ENCODE data around the gene KRTAP4-8. TPM values are rescaled to one million over a fixed set of nuclear protein-coding genes. Genes with fewer than 3 reads are reported as not detected.
"Not testable (repeated sequence)": the region's sequence is repeated elsewhere in the genome, so short reads cannot be mapped to it uniquely, and the experiment has no call there.

KRTAP4-8 gene
- total and polyA plus RNA-seq, 9 donors = not detected

DNA sequence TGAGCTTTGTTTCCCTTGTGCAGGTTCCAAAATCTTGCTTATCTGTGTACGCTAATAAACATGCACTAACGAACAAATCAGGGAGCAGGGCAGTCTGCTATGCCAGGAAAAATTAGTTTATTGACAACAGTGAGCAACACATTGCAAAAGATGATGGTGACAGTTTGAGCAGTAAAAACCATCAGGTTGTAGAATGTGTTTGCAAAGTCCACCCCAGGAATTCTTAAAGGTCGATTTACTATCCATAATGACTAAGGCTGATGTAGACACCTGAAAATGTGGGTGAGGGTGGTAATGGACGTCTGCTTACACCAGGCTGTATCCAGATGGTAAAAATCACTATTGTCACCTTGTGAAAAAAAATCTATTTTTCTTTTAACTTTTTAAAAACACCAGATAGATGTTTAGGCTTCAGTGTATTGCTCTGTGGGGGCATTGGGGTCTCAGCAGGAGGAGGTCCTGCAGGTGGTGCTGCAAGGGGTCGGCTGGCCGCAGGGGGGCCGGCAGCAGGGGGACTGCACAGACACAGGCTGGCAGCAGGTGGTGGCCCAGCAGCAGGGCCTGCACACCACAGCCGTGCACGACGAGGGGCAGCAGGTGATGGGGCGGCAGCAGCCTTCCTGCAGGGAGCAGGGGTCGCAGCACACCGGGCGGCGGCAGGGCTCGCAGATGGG lies 32.8 kb downstream of the KRTAP4-8 start:
- not testable (repeated sequence) for H3K4me1 ChIP-seq (ENCODE audit: control insufficient read depth, insufficient read depth, low read length); H3K27me3 ChIP-seq (ENCODE audit: control insufficient read depth, insufficient read depth, low read length); DNase-seq; H3K9me3 ChIP-seq (replicated peaks; ENCODE audit: control insufficient read depth, low read depth, low read length); H3K27ac ChIP-seq (ENCODE audit: low read length); H3K4me3 ChIP-seq (ENCODE audit: low read length); H3K36me3 ChIP-seq (ENCODE audit: control insufficient read depth, insufficient read depth, low read length)
- 100% methylated on average over 2 of the region's 16 CpGs for WGBS (ENCODE audit: insufficient coverage)

DNA sequence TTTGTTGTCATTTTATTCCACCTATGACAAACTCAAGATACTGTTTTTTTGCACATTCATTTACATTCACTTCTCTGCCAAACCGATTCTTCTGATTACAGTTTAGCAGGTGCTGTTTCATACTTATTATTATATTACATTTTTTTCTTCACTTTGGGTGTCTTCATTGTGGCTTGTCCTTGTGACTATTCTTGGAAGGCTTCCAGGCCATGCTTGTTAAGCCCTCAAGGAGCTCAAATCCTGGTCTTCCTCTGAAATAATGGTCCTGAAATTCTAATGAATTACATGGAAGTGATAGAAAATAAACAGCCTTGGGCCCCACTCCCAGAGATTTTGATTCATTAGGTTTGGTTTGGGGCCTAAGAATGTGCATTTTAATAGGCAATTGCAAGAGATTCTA lies 33.6 kb downstream of the KRTAP4-8 start:
- no peaks in the 10 kb centered on the region for H3K9me3 ChIP-seq (replicated peaks; ENCODE audit: control insufficient read depth, low read depth, low read length)
- WGBS (ENCODE audit: insufficient coverage) = no CpG with 5 or more reads among the region's 1 CpG
- no peak overlapping the region for H3K27ac ChIP-seq (ENCODE audit: low read length)
- DNase-seq = no peak
- H3K4me3 ChIP-seq (ENCODE audit: low read length) = no peak overlapping the region
- H3K36me3 ChIP-seq (ENCODE audit: control insufficient read depth, insufficient read depth, low read length) = no peaks in the 10 kb centered on the region
- peaks cover 4% of the 10 kb centered on the region for H3K27me3 ChIP-seq (ENCODE audit: control insufficient read depth, insufficient read depth, low read length)
- no peaks in the 10 kb centered on the region for H3K4me1 ChIP-seq (ENCODE audit: control insufficient read depth, insufficient read depth, low read length)

DNA sequence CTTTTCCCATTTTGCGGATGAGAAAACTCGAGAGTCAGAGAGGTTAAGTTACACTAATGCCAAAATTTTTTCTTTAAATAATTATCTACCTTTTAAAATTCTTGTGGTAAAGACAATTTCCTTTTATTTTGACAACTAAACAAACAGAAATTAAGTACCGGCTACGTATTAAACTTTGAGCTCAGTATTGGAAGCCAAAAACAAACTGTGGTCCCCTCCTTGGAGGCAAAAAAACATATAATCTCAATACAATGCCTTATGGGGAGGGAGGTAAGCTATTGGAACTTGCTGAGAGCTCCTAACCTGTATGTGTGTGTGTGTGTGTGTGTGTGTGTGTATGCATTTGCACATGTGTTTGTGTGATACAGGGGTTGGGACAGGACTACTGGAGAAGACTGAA lies 34.5 kb downstream of the KRTAP4-8 start:
- DNase-seq = no peak
- Histone ChIP-seq H3K4me3 (ENCODE audit: low read length) (no peak overlapping the region), H3K27ac (ENCODE audit: low read length) (no peak overlapping the region), H3K27me3 (ENCODE audit: control insufficient read depth, insufficient read depth, low read length) (peaks cover 5% of the 10 kb centered on the region), H3K9me3 (replicated peaks; ENCODE audit: control insufficient read depth, low read depth, low read length) (no peaks in the 10 kb centered on the region), H3K36me3 (ENCODE audit: control insufficient read depth, insufficient read depth, low read length) (no peaks in the 10 kb centered on the region), H3K4me1 (ENCODE audit: control insufficient read depth, insufficient read depth, low read length) (no peaks in the 10 kb centered on the region)
- WGBS (ENCODE audit: insufficient coverage) = no CpG with 5 or more reads among the region's 4 CpGs

DNA sequence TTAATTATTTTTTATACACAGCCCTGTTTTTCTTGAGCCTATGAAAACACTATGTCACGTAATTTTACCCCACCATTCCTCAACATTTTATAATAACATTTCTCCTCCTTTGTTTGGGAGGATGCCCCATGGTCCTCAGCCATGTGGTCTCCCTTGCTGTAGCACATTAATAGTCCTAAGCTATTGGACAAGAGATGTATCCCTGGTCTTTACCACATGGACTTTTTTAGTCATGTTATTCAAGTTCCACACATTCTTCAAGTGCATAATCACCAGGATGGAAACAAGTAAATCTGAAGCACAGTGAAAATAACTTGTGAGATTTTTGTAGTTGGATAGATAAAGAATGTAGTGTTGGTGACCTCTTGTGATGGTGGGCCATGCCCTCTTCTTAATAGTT lies 36.0 kb downstream of the KRTAP4-8 start:
- no peaks in the 10 kb centered on the region for H3K36me3 ChIP-seq (ENCODE audit: control insufficient read depth, insufficient read depth, low read length)
- no peaks in the 10 kb centered on the region for H3K4me1 ChIP-seq (ENCODE audit: control insufficient read depth, insufficient read depth, low read length)
- H3K9me3 ChIP-seq (replicated peaks; ENCODE audit: control insufficient read depth, low read depth, low read length) = no peaks in the 10 kb centered on the region
- H3K4me3 ChIP-seq (ENCODE audit: low read length) = no peak overlapping the region
- no peak overlapping the region for H3K27ac ChIP-seq (ENCODE audit: low read length)
- no CpG with 5 or more reads among the region's 1 CpG for WGBS (ENCODE audit: insufficient coverage)
- no peak for DNase-seq
- peaks cover 5% of the 10 kb centered on the region for H3K27me3 ChIP-seq (ENCODE audit: control insufficient read depth, insufficient read depth, low read length)

DNA sequence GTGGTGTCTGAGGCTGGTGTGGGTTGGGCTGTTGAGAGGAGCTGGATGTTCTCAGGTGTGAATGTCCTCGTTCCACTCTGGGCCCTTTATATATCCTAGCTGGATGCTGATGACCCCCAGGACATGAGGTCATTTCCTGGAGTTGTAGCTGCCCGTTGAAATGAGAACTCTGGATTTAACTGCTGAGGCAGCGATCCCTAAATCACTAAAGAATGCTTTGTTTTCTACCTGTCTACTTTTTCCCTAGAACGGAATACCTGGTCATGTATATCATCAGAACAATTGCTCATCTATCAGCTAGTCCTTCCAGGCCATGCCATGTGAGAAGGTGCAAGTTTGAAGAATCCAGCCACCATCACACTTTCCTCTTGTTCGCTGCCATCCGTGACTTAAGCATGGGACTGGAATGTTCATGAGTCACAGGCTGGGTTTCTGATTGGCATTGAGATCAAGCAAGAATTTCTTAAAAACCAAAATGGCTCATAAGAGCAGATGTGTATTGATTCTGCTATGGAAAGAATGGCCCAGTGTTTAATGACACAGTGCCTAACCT lies 37.8 kb downstream of the KRTAP4-8 start, which contains the start of gene KRTAP2-3:
TSS of gene KRTAP2-3 (minus strand) at position 63 of the 553 bp plus-strand sequence. CDS start 64 bp downstream, outside the sequence.
- Histone ChIP-seq H3K27ac (ENCODE audit: low read length) (no peak within 1 kb of the TSS), H3K27me3 (ENCODE audit: control insufficient read depth, insufficient read depth, low read length) (peaks cover 5% of the 10 kb centered on the region), H3K9me3 (replicated peaks; ENCODE audit: control insufficient read depth, low read depth, low read length) (no peaks in the 10 kb centered on the region), H3K4me3 (ENCODE audit: low read length) (no peak within 1 kb of the TSS), H3K4me1 (ENCODE audit: control insufficient read depth, insufficient read depth, low read length) (no peaks in the 10 kb centered on the region), H3K36me3 (ENCODE audit: control insufficient read depth, insufficient read depth, low read length) (no peaks in the 10 kb centered on the region)
- WGBS (ENCODE audit: insufficient coverage) = 42% methylated on average over 4 of the region's 6 CpGs
- DNase-seq = no peak

DNA sequence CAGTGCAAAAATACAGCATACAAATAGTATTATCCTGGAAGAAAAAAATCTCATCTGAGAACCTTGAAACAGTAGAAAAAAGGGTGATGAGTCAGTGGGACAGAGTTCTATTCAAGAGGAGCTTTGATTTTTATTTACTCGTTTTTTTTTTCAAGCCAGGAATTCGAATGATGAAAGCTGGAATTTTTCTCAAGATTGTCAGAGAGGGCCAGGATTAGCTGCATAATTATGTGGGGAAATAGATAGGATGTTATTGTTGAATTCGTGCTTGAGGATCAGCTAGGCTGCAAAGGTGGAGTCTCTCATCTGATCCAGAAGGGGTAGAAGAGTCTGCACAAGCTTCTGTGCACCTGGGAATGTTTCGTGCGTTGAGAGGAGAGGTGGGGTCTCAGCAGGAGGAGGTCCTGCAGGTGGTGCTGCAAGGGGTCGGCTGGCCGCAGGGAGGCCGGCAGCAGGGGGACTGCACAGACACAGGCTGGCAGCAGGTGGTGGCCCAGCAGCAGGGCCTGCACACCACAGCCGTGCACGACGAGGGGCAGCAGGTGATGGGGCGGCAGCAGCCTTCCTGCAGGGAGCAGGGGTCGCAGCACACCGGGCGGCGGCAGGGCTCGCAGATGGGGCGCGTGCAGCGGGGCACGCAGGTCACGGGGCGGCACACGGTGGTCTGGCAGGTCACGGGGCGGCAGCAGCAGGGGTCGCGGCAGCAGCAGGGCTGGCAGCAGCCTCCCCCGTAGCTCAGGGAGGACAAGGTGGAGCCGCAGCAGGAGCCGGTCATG lies 38.5 kb downstream of the KRTAP4-8 start:
- H3K27ac ChIP-seq (ENCODE audit: low read length); H3K4me1 ChIP-seq (ENCODE audit: control insufficient read depth, insufficient read depth, low read length); H3K9me3 ChIP-seq (replicated peaks; ENCODE audit: control insufficient read depth, low read depth, low read length); H3K27me3 ChIP-seq (ENCODE audit: control insufficient read depth, insufficient read depth, low read length); H3K4me3 ChIP-seq (ENCODE audit: low read length); DNase-seq; H3K36me3 ChIP-seq (ENCODE audit: control insufficient read depth, insufficient read depth, low read length): not testable (repeated sequence)
- WGBS (ENCODE audit: insufficient coverage) = 56% methylated on average over 3 of the region's 31 CpGs

DNA sequence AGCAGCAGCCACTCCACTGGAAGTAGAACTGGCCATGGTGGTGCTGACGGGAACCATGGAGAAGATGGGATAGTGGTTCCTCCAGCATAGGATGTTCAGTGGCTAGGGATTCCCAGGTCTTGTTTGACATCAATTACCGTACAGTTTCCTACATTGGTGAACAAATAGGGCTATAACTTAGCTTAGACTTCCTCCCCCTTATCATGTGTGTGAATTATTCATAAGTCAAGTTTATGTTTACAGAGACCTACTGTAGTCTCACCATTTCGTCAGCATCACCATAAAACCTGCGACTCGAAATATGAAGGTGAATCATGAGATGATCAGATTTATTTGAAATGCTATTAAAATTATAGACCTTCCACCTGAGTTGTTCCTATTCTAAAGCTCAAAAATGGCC lies 39.2 kb downstream of the KRTAP4-8 start:
- Histone ChIP-seq H3K9me3 (replicated peaks; ENCODE audit: control insufficient read depth, low read depth, low read length) (no peaks in the 10 kb centered on the region), H3K27me3 (ENCODE audit: control insufficient read depth, insufficient read depth, low read length) (peaks cover 5% of the 10 kb centered on the region), H3K4me1 (ENCODE audit: control insufficient read depth, insufficient read depth, low read length) (no peaks in the 10 kb centered on the region), H3K27ac (ENCODE audit: low read length) (no peak overlapping the region), H3K4me3 (ENCODE audit: low read length) (no peak overlapping the region), H3K36me3 (ENCODE audit: control insufficient read depth, insufficient read depth, low read length) (no peaks in the 10 kb centered on the region)
- no CpG with 5 or more reads among the region's 5 CpGs for WGBS (ENCODE audit: insufficient coverage)
- no peak for DNase-seq

DNA sequence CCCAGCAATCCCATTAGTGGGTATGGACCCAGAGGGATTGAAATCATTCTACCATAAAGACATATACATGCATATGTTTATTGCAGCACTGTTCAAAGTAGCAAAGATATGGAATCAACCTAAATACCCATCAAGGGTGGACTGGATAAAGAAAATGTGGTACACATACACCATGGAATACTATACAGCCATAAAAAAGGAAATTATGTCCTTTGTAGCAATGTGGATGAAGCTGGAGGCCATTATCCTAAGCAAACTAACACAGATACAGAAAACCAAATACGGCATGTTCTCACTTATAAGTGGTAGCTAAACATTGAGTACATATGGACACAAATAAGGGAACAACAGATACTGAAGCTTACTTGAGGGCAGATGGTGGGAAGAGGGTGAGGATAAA lies 40.4 kb downstream of the KRTAP4-8 start:
- no CpG with 5 or more reads among the region's 1 CpG for WGBS (ENCODE audit: insufficient coverage)

DNA sequence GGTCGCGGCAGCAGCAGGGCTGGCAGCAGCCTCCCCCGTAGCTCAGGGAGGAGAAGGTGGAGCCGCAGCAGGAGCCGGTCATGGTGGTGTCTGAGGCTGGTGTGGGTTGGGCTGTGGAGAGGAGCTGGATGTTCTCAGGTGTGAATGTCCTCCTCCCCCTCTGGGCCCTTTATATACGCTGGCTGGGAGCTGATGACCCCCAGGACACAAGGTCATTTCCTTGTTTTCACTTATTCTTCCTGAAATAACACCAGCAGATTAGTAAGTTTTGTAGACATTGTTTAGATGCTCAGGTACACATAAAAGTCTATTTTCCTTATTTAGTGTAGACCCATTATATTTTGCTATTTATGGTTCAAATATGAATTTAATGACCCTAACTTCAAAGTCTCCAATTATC lies 42.8 kb downstream of the KRTAP4-8 start, which contains the start of gene KRTAP2-2:
TSS of gene KRTAP2-2 (minus strand) at position 101 of the 400 bp plus-strand sequence. CDS start at position 82, 19 bp downstream.
- H3K4me3 ChIP-seq (ENCODE audit: low read length); H3K9me3 ChIP-seq (replicated peaks; ENCODE audit: control insufficient read depth, low read depth, low read length); H3K4me1 ChIP-seq (ENCODE audit: control insufficient read depth, insufficient read depth, low read length); H3K36me3 ChIP-seq (ENCODE audit: control insufficient read depth, insufficient read depth, low read length); H3K27ac ChIP-seq (ENCODE audit: low read length); H3K27me3 ChIP-seq (ENCODE audit: control insufficient read depth, insufficient read depth, low read length); DNase-seq: not testable (repeated sequence)
- no CpG with 5 or more reads among the region's 6 CpGs for WGBS (ENCODE audit: insufficient coverage)

More for the DNA sequence above, 40.4 kb downstream of the KRTAP4-8 start:
- H3K27ac ChIP-seq (ENCODE audit: low read length) = no peak overlapping the region
- H3K4me1 ChIP-seq (ENCODE audit: control insufficient read depth, insufficient read depth, low read length) = no peaks in the 10 kb centered on the region
- H3K4me3 ChIP-seq (ENCODE audit: low read length) = no peak overlapping the region
- peaks cover 5% of the 10 kb centered on the region for H3K27me3 ChIP-seq (ENCODE audit: control insufficient read depth, insufficient read depth, low read length)
- H3K9me3 ChIP-seq (replicated peaks; ENCODE audit: control insufficient read depth, low read depth, low read length) = no peaks in the 10 kb centered on the region
- H3K36me3 ChIP-seq (ENCODE audit: control insufficient read depth, insufficient read depth, low read length) = no peaks in the 10 kb centered on the region
- no peak for DNase-seq

DNA sequence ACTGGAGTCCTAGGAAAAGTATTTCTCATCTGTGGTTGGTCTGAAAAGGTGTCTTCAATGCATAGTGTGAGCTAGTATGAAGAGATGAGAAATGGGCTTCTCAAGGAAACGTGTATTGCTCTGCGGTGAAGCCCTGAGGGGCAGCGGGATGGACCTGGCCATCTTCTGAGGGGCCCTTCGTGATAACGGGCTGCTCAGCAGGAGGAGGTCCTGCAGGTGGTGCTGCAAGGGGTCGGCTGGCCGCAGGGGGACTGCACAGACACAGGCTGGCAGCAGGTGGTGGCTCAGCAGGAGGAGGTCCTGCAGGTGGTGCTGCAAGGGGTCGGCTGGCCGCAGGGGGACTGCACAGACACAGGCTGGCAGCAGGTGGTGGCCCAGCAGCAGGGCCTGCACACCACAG lies 43.4 kb downstream of the KRTAP4-8 start:
- not testable (repeated sequence) for DNase-seq; H3K9me3 ChIP-seq (replicated peaks; ENCODE audit: control insufficient read depth, low read depth, low read length); H3K36me3 ChIP-seq (ENCODE audit: control insufficient read depth, insufficient read depth, low read length); H3K4me3 ChIP-seq (ENCODE audit: low read length); H3K27ac ChIP-seq (ENCODE audit: low read length); H3K4me1 ChIP-seq (ENCODE audit: control insufficient read depth, insufficient read depth, low read length); H3K27me3 ChIP-seq (ENCODE audit: control insufficient read depth, insufficient read depth, low read length)
- WGBS (ENCODE audit: insufficient coverage) = 64% methylated on average over 2 of the region's 9 CpGs

Measured in muscle of leg (tissue), 11 donors.